KMS-11 (cell line): Measurements from ENCODE around the gene KCNE4.

Source experiments
- H2AFZ ChIP-seq: fragments of 200-600 bp; sonication (generic); 2 replicates; pipeline ENCODE4 v1.6.1; 2016; ENCODE audit warnings: antibody characterized with exemption, mixed run types, low read depth
- H3K27ac ChIP-seq: fragments of 200-600 bp; sonication (generic); 2 replicates; pipeline ENCODE4 v1.6.1; 2016; ENCODE audit warnings: mild to moderate bottlenecking, mixed run types
- H3K27me3 ChIP-seq: fragments of 200-600 bp; sonication (generic); 2 replicates; pipeline ENCODE4 v1.6.1; 2017; ENCODE audit warnings: mild to moderate bottlenecking, low read depth, mixed run types, moderate library complexity; ENCODE audit not compliant: insufficient read depth
- H3K36me3 ChIP-seq: fragments of 200-600 bp; sonication (generic); 2 replicates; pipeline ENCODE4 v1.6.1; 2017; ENCODE audit warnings: mild to moderate bottlenecking, mixed run types; ENCODE audit not compliant: insufficient read depth
- H3K4me1 ChIP-seq: fragments of 200-600 bp; sonication (generic); 2 replicates; pipeline ENCODE4 v1.6.1; 2016; ENCODE audit warnings: mild to moderate bottlenecking, low read depth, mixed run types; ENCODE audit not compliant: poor library complexity, severe bottlenecking
- H3K4me2 ChIP-seq: fragments of 200-600 bp; sonication (generic); 2 replicates; pipeline ENCODE4 v1.7.0; 2016; ENCODE audit warnings: mild to moderate bottlenecking, mixed run types
- H3K4me3 ChIP-seq: fragments of 200-600 bp; sonication (generic); IDR thresholded peaks from 2 replicates; pipeline ENCODE4 v1.6.1; 2017; ENCODE audit warnings: low read depth, low read length, mixed read lengths; ENCODE audit not compliant: insufficient read depth
- H3K79me2 ChIP-seq: fragments of 200-600 bp; sonication (generic); 2 replicates; pipeline ENCODE4 v1.6.1; 2016; ENCODE audit warnings: low read depth, mixed run types; ENCODE audit not compliant: insufficient read depth
- H3K9ac ChIP-seq: fragments of 200-600 bp; sonication (generic); 2 replicates; pipeline ENCODE4 v1.6.1; 2016; ENCODE audit warnings: mild to moderate bottlenecking, mixed run types
- H4K20me1 ChIP-seq: fragments of 200-600 bp; sonication (generic); 2 replicates; pipeline ENCODE4 v1.6.1; 2016; ENCODE audit warnings: mild to moderate bottlenecking, mixed run types; ENCODE audit not compliant: insufficient read depth
- CTCF ChIP-seq: fragments of 200-600 bp; sonication (generic); conservative IDR thresholded peaks from 2 replicates; pipeline ENCODE4 v1.6.1; 2017; ENCODE audit warnings: low read depth, mild to moderate bottlenecking, antibody characterized with exemption, low read length, moderate library complexity, mixed read lengths

KCNE4 gene

DNA sequence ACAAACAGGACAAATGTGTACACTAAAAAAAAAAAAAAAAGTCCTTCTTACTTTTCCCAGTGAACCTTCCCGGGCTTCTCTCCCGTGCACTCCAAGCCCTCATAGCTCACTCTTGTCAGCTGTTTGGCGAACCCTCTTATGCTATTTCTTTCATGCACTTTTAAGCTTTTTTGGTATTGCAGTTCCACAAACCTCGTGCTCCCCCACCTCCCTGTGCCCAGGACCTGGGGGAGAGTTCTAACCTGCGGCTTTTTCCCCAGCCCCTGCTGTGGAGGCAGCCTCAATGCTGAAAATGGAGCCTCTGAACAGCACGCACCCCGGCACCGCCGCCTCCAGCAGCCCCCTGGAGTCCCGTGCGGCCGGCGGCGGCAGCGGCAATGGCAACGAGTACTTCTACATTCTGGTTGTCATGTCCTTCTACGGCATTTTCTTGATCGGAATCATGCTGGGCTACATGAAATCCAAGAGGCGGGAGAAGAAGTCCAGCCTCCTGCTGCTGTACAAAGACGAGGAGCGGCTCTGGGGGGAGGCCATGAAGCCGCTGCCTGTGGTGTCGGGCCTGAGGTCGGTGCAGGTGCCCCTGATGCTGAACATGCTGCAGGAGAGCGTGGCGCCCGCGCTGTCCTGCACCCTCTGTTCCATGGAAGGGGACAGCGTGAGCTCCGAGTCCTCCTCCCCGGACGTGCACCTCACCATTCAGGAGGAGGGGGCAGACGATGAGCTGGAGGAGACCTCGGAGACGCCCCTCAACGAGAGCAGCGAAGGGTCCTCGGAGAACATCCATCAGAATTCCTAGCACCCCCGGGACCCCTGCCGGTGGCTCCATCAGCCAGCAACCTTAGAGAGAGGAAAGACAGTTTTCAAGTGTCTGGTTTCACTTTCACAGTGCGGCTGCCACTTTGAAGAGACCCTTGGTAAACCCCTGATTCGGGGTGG, 826 bp downstream of the KCNE4 start:
- Histone ChIP-seq H3K4me1 (peaks cover 15% of the 10 kb centered on the region), H3K4me3 (no peak overlapping the region), H4K20me1 (no peaks in the 10 kb centered on the region), H3K27me3 (no peaks in the 10 kb centered on the region), H3K4me2 (no peak overlapping the region), H3K79me2 (no peaks in the 10 kb centered on the region), H3K9ac (no peak overlapping the region), H3K36me3 (no peaks in the 10 kb centered on the region), H2AFZ (no peak overlapping the region), H3K27ac (no peak overlapping the region)
- TF ChIP-seq CTCF = no peak

DNA sequence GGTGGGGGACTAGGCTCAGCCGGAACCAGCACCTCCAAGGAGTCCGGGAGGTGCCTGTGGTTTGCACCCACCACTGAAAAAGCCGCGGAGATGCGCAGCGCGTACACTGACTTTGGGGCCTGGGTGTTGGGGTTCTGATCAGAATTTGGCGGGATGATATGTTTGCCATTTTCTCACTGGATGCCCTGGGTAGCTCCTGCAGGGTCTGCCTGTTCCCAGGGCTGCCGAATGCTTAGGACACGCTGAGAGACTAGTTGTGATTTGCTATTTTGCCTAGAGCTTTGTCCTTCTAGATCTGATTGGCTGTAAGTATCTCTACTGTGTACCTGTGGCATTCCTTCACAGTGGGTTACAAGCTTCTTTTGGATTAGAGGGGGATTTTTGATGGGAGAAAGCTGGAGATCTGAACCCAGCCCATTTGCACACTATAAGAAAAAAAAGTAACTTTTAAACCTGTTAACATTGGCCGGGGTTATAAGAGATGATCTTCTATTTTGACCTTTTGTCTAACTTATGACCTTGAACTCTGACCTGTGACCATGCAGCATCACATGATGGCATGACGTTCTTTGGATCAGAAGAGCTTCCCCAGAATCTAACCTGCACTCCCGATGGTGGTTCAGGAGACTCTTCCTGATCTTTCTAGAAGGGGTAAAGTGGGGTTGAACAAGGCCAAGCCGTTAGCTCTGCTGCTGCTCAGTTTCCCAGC, 1.6 kb downstream of the KCNE4 start:
- H3K4me1 ChIP-seq = peaks cover 7% of the 10 kb centered on the region
- no peak overlapping the region for H3K27ac ChIP-seq
- no peak overlapping the region for H2AFZ ChIP-seq
- H3K4me2 ChIP-seq = no peak overlapping the region
- no peak for TF ChIP-seq CTCF
- H4K20me1 ChIP-seq = no peaks in the 10 kb centered on the region
- no peaks in the 10 kb centered on the region for H3K79me2 ChIP-seq
- no peaks in the 10 kb centered on the region for H3K36me3 ChIP-seq
- no peaks in the 10 kb centered on the region for H3K27me3 ChIP-seq
- no peak overlapping the region for H3K9ac ChIP-seq
- H3K4me3 ChIP-seq = no peak overlapping the region

- H2AFZ ChIP-seq = no peak overlapping the region
Measured at GRCh38 chr2:223054193-223054781, 2.3 kb downstream of the KCNE4 start.

More at GRCh38 chr2:223054193-223054781, 2.3 kb downstream of the KCNE4 start:
- Histone ChIP-seq H3K27me3 (no peaks in the 10 kb centered on the region), H4K20me1 (no peaks in the 10 kb centered on the region), H3K27ac (no peak overlapping the region), H3K4me2 (no peak overlapping the region), H3K79me2 (no peaks in the 10 kb centered on the region), H3K4me3 (no peak overlapping the region), H3K36me3 (no peaks in the 10 kb centered on the region), H3K4me1 (peaks cover under 1% of the 10 kb centered on the region), H3K9ac (no peak overlapping the region)
- no peak for TF ChIP-seq CTCF
